AG04449 (cell line): ENCODE measurements around the gene PDZD8.
A peak's percentile ranks its signal among the peaks of the same experiment; 100 is the strongest.

ENCODE experiments used
- CTCF ChIA-PET: fragments of 350-600 bp; formaldehyde crosslinking; extraction: SDS; loops from one replicate; lab custom pipeline; 2021; ENCODE audit warnings: antibody characterized with exemption; lab: Yijun Ruan, JAX
- POLR2A ChIA-PET: fragments of 400-600, 350-600 bp; formaldehyde crosslinking; extraction: SDS; loops from one replicate; lab custom pipeline; 2020; ENCODE audit warnings: antibody characterized with exemption, inconsistent platforms; lab: Yijun Ruan, JAX
- DNase-seq: peaks from one replicate; pipeline ENCODE4 v3.0.0-alpha.2; 2010; ENCODE audit warnings: low read depth, low spot score
- H3K4me3 ChIP-seq: 2 replicates; pipeline ENCODE4 v1.5.1; 2011; ENCODE audit warnings: low read depth, mild to moderate bottlenecking, control low read depth, low read length
- TF ChIP-seq, protein P1 (sequence below): IDR thresholded peaks from one replicate; pipeline ENCODE4 v1.5.1; 2011; ENCODE audit warnings: mild to moderate bottlenecking, moderate library complexity, low read length, control low read depth, inconsistent platforms; ENCODE audit not compliant: insufficient read depth; ENCODE audit errors: missing control alignments

PDZD8 gene

GRCh38 chr10:117400329-117400728, 25.1 kb upstream of the PDZD8 start:
- CTCF ChIA-PET = no interaction called here
- DNase-seq = no peak
- H3K4me3 ChIP-seq = no peak overlapping the region
- TF ChIP-seq, protein P1, sequence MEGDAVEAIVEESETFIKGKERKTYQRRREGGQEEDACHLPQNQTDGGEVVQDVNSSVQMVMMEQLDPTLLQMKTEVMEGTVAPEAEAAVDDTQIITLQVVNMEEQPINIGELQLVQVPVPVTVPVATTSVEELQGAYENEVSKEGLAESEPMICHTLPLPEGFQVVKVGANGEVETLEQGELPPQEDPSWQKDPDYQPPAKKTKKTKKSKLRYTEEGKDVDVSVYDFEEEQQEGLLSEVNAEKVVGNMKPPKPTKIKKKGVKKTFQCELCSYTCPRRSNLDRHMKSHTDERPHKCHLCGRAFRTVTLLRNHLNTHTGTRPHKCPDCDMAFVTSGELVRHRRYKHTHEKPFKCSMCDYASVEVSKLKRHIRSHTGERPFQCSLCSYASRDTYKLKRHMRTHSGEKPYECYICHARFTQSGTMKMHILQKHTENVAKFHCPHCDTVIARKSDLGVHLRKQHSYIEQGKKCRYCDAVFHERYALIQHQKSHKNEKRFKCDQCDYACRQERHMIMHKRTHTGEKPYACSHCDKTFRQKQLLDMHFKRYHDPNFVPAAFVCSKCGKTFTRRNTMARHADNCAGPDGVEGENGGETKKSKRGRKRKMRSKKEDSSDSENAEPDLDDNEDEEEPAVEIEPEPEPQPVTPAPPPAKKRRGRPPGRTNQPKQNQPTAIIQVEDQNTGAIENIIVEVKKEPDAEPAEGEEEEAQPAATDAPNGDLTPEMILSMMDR = no peak
- POLR2A ChIA-PET = no interaction called here

GRCh38 chr10:117399341-117400196, 24.3 kb upstream of the PDZD8 start:
- TF ChIP-seq, protein P1 = no peak
- CTCF ChIA-PET = no interaction called here
- no peak overlapping the region for H3K4me3 ChIP-seq
- POLR2A ChIA-PET = no interaction called here
- no peak for DNase-seq

DNA sequence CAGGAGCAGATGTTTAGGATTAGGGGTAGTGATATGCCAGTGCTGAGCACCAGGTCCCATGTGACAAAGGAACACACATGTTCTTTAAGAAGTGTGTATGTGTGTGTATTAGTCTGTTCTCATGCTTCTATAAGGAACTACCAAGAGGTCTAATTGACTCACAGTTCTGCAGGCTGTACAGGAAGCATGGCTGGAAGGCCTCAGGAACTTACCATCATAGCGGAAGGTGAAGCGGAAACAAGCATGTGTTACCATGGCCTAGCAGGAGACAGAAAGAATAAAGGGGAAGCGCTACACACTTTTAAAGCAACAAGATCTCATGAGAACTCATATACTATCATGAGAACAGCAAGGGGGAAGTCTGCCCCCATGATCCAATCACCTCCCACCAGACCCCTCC, 22.8 kb upstream of the PDZD8 start:
- no peak overlapping the region for H3K4me3 ChIP-seq
- ChIA-PET POLR2A (no interaction called here), CTCF (no interaction called here)
- TF ChIP-seq, protein P1 = no peak
- no peak for DNase-seq

GRCh38 chr10:117391436-117392205, 16.4 kb upstream of the PDZD8 start:
- ChIA-PET POLR2A (no interaction called here), CTCF (interaction anchor here (0.8 to 1.0 kb wide), 2 partner anchors 40 to 51 kb away, joined by 3 read pairs; no protein-coding TSS in a partner anchor)
- peak; percentile 33 for DNase-seq

DNA sequence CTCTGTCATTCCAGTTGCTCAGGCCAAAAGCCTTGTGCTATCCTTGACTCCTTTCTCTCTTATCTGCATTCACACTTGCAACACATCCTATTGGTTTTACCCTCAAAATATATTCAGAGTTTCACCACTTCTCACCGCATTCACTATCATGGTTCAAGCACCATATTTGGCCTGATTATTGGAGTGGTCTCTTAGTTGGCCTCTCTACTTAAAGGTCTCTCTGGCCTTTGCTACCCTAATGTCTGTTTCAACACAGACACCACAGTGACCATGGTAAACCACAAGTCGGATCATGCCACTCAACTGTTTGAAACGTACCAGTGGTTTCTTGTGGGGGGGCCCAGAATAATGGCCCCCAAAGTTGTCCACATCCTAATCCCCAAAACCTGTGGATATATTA, 15.2 kb upstream of the PDZD8 start:
- CTCF ChIA-PET = no interaction called here
- DNase-seq = no peak
- POLR2A ChIA-PET = no interaction called here

More at GRCh38 chr10:117391436-117392205, 16.4 kb upstream of the PDZD8 start:
- H3K4me3 ChIP-seq = no peak overlapping the region
- TF ChIP-seq, protein P1 = no peak

More for the DNA sequence above, 15.2 kb upstream of the PDZD8 start:
- TF ChIP-seq, protein P1 = no peak
- no peak overlapping the region for H3K4me3 ChIP-seq
